ENCODE data around the gene PARP11. TPM values are rescaled to one million over a fixed set of nuclear protein-coding genes. Genes with fewer than 3 reads are reported as not detected.

PARP11 gene
- total and polyA plus RNA-seq, 2 donors (not counting 3 experiments of a cell fraction or from before 2014, with no cell fraction given): 3.0 to 4.9 TPM

GRCh38 chr12:3759878-3760277 lies 113.3 kb downstream of the PARP11 start:
- ChIA-PET POLR2A (no interaction called here), CTCF (no interaction called here)
- Histone ChIP-seq H3K27me3 (ENCODE audit: control insufficient read depth in 2 of 2, insufficient read depth in 2 of 2, low read length in 2 of 2) (peaks cover 3 to 5% of the 10 kb centered on the region in 2 experiments), H4K20me1 (replicated peaks; ENCODE audit: control insufficient read depth, extremely low read depth, insufficient read depth, low read length) (no peaks in the 10 kb centered on the region), H3K4me3 (replicated peaks in 1 of 3; ENCODE audit: insufficient read depth in 1 of 3, low read depth in 1 of 3, low read length in 3 of 3) (no peak overlapping the region), H3K9me3 (replicated peaks; ENCODE audit: control insufficient read depth, insufficient read depth, low read length) (no peaks in the 10 kb centered on the region), H3K36me3 (ENCODE audit: control insufficient read depth in 2 of 2, extremely low read depth in 1 of 2, insufficient read depth in 2 of 2, low read length in 2 of 2) (no peaks in the 10 kb centered on the region), H3K9me1 (replicated peaks; ENCODE audit: control insufficient read depth, extremely low read depth, insufficient read depth, low read length) (no peaks in the 10 kb centered on the region), H2AFZ (ENCODE audit: low read depth, low read length) (no peak overlapping the region), H3K79me2 (ENCODE audit: control insufficient read depth, insufficient read depth, low read length) (no peaks in the 10 kb centered on the region), H3K27ac (ENCODE audit: insufficient read depth, low read depth, low read length) (no peak overlapping the region), H3K4me1 (ENCODE audit: control insufficient read depth, extremely low read depth, insufficient read depth, low read length) (no peaks in the 10 kb centered on the region), H3K9ac (replicated peaks; ENCODE audit: extremely low read depth, insufficient read depth, low read length) (no peak overlapping the region), H3K4me2 (ENCODE audit: insufficient read depth, low read length) (no peak overlapping the region)
- intact Hi-C loops (cut with micrococcal nuclease): no loop called here
- dilution Hi-C loops (cut with MboI; ENCODE audit: extremely low pct_ligation_motif_present, low sequenced_read_pairs): no loop called here
- BruUV-seq (replicated peaks): no TSS peak
- DNase-seq (ENCODE audit: low read depth, low spot score): no peak
- FAIRE-seq: no peak
- TF ChIP-seq CTCF (IDR thresholded peaks at IDR 0.05; ENCODE audit: extremely low read depth in 1 of 2, insufficient read depth in 1 of 2, low read depth in 1 of 2, low read length in 2 of 2) (no peak), MAX (IDR thresholded peaks at IDR 0.05; ENCODE audit: insufficient read depth, insufficient read length) (no peak), POLR2AphosphoS5 (IDR thresholded peaks at IDR 0.05; ENCODE audit: insufficient read depth, low read depth, low read length) (no peak), JUN (IDR thresholded peaks at IDR 0.05; ENCODE audit: borderline replicate concordance, insufficient read depth, insufficient read length, low read depth) (no peak), MYC (IDR thresholded peaks at IDR 0.05; ENCODE audit: low read depth, low read length) (no peak), FOS (IDR thresholded peaks at IDR 0.05; ENCODE audit: borderline replicate concordance, insufficient read depth, low read length) (no peak), POLR2A (IDR thresholded peaks at IDR 0.05; ENCODE audit: low read depth, low read length) (no peak), GATA2 (IDR thresholded peaks at IDR 0.05; ENCODE audit: insufficient read depth, insufficient read length, low read depth, low read length) (no peak), EZH2 (IDR thresholded peaks at IDR 0.05; ENCODE audit: borderline replicate concordance, low read depth, low read length, severe bottlenecking) (no peak)

Other genes starting within 250 kb of the PARP11 start
- 14.9 and 15.9 TPM in 2 replicates for gene CRACR2A, start 120.3 kb downstream of the PARP11 start, total RNA-seq
- 3.5 and 4.4 TPM in 2 replicates for gene CRACR2A, start 120.3 kb downstream of the PARP11 start, polyA plus RNA-seq

Measured in endothelial cell of umbilical vein (primary cell).